GM12864 (cell line): Measurements from ENCODE around the gene CDC42BPA.

Experiments used
- DNase-seq: peaks from one replicate; pipeline ENCODE4 v3.0.0-alpha.2; 2011; ENCODE audit warnings: low read depth
- H3K4me3 ChIP-seq: 2 replicates; pipeline ENCODE4 v1.5.1; 2011; ENCODE audit warnings: mild to moderate bottlenecking, low read depth, low read length, control low read depth
- TF ChIP-seq, protein P1 (sequence below): IDR thresholded peaks from 2 replicates; pipeline ENCODE4 v1.5.1; 2011; ENCODE audit warnings: low read depth, mild to moderate bottlenecking, moderate library complexity, low read length, control low read depth, inconsistent platforms; ENCODE audit errors: missing control alignments

The CDC42BPA gene

DNA sequence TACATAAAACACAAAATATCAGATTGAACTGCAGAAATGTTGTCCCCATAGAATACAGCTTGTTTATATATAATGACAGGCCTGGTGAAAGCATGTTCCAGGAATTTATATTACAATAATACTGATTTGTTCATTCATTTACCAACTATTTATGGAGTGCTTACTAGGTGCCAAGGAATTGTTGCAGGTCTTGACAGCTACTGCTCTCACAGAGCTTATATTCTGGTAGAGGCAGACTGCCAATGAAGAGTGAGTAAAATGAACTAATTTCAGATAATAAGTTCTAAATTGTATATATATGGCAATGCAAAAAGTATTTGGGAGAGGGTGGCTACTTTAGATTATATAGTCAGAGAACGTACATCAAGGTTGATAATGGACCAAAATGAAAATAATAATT, 226.2 kb downstream of the CDC42BPA start:
- TF ChIP-seq, protein P1, sequence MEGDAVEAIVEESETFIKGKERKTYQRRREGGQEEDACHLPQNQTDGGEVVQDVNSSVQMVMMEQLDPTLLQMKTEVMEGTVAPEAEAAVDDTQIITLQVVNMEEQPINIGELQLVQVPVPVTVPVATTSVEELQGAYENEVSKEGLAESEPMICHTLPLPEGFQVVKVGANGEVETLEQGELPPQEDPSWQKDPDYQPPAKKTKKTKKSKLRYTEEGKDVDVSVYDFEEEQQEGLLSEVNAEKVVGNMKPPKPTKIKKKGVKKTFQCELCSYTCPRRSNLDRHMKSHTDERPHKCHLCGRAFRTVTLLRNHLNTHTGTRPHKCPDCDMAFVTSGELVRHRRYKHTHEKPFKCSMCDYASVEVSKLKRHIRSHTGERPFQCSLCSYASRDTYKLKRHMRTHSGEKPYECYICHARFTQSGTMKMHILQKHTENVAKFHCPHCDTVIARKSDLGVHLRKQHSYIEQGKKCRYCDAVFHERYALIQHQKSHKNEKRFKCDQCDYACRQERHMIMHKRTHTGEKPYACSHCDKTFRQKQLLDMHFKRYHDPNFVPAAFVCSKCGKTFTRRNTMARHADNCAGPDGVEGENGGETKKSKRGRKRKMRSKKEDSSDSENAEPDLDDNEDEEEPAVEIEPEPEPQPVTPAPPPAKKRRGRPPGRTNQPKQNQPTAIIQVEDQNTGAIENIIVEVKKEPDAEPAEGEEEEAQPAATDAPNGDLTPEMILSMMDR, result no peak
- DNase-seq, result no peak
- no peak overlapping the region for H3K4me3 ChIP-seq

DNA sequence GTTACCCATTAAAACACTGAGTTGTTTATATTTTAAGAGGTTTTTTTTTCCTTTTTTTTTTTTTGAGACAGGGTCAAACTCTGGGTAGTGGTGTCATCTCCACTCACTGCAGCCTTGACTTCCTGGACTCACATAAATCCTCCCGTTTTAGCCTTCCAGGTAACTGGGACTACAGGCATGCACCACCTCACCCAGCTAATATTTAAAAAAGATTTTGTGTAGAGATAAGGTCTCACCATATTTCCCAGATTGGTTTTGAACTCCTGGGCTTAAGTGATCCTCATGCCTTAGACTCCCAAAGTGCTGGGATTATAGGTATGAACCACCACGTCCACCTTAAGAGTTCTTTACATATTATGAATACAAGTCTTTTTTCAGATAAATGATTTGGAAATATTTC, 231.7 kb downstream of the CDC42BPA start:
- H3K4me3 ChIP-seq, result no peak overlapping the region
- TF ChIP-seq, protein P1, result no peak
- no peak for DNase-seq

DNA sequence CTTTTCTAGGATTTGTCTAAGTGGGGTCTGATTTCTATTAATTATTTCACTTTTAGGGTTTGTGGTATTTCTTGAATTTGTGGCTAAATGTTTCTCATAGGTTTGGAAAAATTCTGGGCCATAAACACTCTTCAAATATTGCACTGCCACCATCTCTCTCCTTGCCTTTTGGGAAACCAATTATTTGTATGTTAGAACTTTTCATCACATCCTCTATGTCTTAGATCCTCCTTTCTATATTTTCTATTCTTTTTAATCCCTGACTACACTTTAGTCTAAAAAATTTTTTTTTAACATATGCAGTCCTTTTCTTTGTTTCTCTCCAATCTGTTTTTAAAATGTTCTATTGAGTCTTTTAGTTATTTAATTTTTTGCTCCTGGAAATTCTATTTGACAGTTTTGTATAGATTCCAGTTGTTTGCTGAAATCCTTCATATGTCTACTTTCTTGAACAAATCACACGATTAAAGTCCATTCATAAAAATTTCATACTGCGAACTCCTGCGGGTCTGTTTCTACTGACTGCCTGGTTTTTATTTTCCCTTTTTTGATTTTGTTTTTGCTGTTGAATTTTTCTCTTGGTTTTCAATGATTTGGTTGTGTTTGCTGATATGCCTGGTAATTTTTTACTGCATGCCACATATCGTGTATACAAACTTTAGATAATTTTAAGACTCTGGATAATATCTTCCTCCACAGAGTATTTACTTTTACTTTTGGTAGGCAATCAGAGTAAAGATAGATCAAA, 235.1 kb downstream of the CDC42BPA start:
- no peak for DNase-seq

DNA sequence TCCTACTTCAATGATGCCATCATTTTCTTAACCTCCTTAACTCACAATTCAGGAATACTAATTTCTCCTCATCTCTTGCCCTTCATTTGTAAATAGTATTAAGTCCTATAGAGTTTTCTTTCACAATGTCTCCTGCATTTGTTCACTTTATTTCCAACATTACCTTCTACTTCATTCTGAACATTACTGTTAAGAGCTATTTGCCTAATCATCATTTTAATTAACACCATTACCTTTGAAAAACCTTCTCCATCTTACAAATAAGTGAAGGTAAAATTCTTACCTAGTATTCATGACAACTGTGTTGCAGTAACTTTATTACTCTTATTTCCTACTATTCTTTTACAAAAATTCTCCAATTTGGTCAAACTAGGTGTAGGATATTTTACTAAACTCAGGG, 240.5 kb downstream of the CDC42BPA start:
- no peak overlapping the region for H3K4me3 ChIP-seq
- no peak for DNase-seq
- TF ChIP-seq, protein P1, result no peak

More for the DNA sequence above, 235.1 kb downstream of the CDC42BPA start:
- TF ChIP-seq, protein P1, result no peak
- no peak overlapping the region for H3K4me3 ChIP-seq

DNA sequence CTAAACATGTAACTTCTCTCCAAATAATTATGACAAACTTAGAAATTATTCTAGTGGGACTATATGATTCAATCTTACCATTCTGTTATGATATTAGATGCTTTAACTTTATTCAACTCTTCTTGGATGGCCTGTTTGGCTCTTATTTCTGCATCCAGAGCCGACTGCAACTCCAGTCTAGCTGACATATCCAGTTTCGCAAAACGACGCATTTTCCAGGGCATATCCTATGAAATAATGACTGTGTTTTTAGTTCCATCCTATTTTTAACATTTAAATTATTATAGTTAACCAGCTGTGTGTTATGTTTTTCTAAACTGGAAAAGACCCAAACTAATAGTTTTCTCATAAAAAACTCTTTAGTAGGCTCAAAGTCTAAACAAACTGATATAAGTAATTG, 244.5 kb downstream of the CDC42BPA start:
- H3K4me3 ChIP-seq, result no peak overlapping the region
- DNase-seq, result no peak
- TF ChIP-seq, protein P1, result no peak

DNA sequence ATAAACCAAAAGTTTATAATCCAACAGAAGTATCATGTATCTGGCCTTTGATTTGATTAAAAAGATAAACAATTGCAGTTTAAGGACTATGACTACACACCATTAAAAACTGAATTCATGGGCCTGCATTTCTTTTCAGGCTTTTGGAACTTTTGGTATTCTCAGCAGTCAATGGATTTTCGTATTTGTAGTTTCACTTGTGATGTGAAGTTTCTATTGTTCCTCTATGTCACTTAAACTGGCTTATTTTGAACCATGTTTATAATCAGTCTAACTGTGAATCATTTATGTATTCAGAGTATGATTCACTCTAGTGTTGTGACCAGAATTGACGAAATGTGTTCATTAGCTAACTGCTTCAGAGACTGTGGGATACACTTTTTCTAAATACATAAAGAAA, 245.3 kb downstream of the CDC42BPA start:
- DNase-seq, result no peak
- H3K4me3 ChIP-seq, result no peak overlapping the region
- TF ChIP-seq, protein P1, result no peak
